Astrocyte (in vitro differentiated cells and primary cell): ENCODE data around the gene TNFRSF18.

Experiments used
- CTCF ChIP-seq: IDR thresholded peaks from 2 replicates; pipeline ENCODE4 v1.5.1; 2011; ENCODE audit warnings: low read depth, mild to moderate bottlenecking, inconsistent platforms, low read length, moderate library complexity; ENCODE audit not compliant: insufficient read depth
- EZH2 ChIP-seq: IDR thresholded peaks from 2 replicates; pipeline ENCODE4 v1.6.1; 2012; ENCODE audit warnings: mild to moderate bottlenecking, low read length, inconsistent platforms; ENCODE audit not compliant: insufficient read depth

- TF ChIP-seq CTCF (no peak), EZH2 (no peak)
These were observed 43.5 kb downstream of the TNFRSF18 start for GRCh38 chr1:1162597-1163537.
